Kidney glomerular epithelial cell (primary cell): ENCODE measurements around the gene CPNE6.

Experiments
- DNase-seq: peaks from one replicate; lab custom pipeline; 2025; lab: John Stamatoyannopoulos, UW

Gene CPNE6

GRCh38 chr14:24069411-24069735, 2.0 kb upstream of the CPNE6 start:
- no peak for DNase-seq

DNA sequence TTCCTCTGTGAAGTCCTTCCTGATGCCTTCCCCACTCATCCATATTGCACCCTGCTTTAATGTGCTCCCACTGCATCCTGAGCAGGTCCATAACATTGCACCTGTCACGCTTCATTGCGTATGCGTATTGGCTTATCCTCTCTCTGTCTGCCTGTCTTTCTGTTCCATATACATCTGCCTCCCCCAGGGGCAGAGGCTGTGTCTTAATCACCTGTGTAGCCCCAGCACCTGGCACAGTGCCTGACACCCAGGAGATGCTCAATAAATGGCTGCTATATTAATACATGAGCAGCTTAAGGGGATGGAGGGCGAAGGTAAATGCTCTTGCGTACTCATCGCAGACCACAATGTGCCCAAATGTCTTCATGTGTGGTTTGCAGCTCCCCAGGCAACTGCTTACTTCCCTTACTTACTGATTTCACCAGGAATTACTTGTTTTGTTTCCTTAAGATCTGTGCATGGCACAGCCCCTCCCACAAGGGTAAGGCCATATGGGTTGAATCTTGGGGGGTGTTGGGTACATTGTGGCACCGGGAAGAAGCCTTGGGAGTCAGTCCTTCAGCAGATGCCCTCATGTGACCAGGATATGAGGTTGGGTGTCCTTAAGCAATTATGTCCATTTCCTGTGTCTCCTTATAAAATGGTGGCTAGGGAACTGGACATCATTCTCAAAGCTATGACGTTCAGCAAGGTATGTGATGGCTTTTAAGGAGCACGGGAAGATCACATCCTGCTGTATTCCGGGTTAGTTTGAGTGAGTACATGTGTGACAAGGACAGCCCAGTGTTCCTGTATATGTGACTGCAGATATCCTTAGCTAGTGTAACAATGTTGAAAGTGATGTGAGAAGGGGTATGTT, 848 bp upstream of the CPNE6 start:
- no peak for DNase-seq

DNA sequence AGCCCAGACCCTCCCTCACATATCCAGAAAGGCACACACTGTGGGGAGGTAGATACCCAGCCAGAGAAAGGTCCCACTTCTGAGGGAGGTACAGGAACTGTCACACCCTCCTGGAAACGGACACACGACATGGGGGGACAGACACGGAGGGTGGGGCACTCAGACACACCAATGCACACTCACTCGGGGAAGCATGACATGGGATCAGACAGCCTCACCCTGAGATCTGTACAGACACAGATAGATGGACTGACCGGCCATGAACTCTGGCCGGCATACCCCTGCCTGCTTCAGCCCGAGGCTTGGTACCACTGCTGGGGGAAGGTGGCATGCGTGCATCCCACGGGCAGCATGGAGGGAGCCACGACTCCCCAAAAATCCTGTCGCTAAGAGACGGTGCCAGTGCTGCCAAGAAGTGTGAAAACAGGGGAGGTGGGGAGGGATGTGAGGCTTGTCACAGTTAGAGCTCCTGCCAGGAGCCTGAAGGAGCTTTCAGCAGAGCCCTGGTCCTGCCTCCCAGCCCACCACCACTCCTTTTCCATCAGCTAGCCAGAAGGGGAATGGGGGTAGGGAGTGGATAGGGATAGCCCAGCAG, 571 bp downstream of the CPNE6 start:
- no peak for DNase-seq

DNA sequence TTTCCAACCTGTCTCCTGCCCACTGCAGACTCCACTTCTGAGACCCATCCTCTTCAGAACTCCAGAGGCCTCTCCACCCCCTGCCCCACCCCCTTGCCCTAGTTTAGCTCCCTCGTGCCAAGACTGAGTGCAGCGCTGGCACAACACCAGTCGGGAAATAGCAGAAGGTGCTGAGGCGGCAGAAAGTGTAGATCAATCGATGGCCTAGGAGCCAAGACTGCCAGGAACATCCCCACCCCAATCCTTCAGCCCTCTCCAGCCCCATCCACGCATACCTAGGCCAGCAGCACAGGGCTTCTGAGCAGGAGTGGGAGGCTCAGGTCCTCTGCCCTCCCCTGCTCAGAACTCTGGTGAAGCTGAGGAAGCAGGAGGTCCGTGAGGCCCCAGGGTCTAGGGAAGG, 1.1 kb downstream of the CPNE6 start:
- DNase-seq = no peak

DNA sequence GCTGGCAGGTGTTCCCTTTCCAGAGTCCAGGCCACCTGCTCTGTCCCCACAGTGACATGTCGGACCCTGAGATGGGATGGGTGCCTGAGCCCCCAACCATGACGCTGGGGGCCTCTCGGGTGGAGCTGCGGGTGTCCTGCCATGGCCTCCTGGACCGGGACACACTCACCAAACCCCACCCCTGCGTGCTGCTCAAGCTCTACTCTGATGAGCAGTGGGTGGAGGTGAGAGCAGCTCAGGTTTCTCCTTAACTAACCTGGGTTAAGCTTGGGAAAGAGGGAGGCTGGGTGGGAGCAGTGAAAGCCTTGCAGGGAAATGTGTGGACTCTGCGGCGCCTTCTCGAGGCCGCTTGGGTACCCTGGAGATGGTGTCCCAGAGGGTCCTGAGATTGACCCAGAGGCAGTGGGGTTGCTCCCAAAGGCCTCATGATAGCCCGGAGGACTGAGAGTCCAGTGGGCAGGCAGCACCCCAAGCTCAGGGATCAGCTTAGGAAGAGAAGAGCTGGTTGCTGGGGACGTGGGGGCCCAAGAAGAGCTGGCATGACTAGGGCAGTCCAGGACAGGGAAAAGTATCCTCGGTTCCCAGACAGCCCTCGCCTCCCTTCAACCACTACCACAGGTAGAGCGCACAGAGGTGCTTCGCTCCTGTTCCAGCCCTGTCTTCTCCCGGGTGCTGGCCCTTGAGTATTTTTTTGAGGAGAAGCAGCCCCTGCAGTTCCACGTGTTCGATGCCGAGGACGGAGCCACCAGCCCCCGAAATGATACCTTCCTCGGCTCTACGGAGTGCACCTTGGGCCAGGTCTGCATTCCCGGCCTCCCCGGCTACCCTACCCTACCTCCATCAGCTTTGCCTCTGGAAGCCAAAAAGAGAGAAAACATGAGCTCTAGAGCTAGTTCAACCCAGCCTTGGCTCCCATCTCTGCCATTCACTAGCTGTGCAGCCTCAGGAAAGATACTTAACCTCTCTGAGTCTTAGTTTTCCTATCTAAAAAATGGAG, 1.8 kb downstream of the CPNE6 start:
- no peak for DNase-seq

- DNase-seq = no peak
Measured at GRCh38 chr14:24074625-24075484, 3.5 kb downstream of the CPNE6 start.

GRCh38 chr14:24075485-24076301, 4.3 kb downstream of the CPNE6 start:
- DNase-seq = no peak

DNA sequence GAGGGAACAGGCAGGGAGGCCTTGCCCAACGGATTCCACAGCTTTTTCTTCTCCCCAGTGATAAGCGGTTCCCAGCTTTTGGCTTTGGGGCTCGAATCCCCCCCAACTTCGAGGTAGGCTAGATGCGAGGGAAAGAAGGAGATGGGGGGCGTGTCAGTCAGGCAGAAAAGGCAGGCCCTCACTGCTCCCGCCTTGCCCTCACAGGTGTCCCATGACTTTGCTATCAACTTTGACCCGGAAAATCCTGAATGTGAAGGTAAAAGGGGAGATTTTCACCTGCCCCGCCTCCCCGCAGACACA, 4.9 kb downstream of the CPNE6 start:
- no peak for DNase-seq

- DNase-seq = no peak
Measured at GRCh38 chr14:24077086-24077485, 5.7 kb downstream of the CPNE6 start.

- no peak for DNase-seq
Measured at GRCh38 chr14:24078146-24078545, 6.8 kb downstream of the CPNE6 start.

GRCh38 chr14:24079491-24080141, 8.3 kb downstream of the CPNE6 start:
- DNase-seq = no peak

DNA sequence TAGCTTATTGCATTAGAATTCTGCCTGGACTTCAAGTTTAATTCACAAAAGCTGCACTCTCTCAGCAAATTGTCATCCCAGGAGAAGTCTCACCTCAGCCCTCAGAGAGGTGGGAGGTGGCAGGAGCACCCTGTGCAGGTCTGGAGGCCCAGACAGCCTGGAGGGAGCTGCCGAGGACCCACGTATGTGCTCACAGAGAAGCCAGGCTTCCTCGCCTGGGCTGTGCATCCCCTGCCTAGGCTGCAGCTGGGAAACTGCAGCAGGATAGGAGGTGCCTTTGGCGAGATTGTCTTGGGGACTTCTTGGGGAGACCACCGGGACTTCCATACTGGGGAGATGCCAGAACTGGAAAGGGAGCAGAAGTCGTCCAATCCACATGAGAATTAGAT, 8.8 kb downstream of the CPNE6 start:
- no peak for DNase-seq

GRCh38 chr14:24080888-24081738, 9.8 kb downstream of the CPNE6 start:
- peak; percentile 12 for DNase-seq

DNA sequence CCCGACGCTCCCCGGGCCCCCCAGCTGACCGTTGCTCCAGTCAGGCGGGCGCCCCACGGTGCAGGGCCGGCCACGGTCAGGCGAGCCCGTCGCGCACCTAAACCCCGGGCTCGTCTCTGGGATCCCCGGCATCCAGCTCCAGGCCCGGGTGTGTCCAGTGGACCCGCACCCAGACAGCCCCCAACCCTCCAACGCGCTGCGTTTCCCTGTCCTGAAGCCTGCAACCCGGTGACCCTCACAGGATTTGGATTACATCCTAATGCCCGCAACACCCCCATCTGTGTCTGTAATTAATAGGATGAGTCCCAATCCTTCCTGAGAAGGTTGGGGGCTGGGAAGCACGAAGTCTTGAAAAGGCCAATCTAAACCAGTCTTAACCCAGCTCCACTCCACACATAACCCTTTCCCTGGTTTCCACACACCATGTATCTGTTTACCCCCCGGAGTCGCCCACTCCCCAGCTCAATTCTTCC, 10.4 kb downstream of the CPNE6 start:
- DNase-seq = no peak

DNA sequence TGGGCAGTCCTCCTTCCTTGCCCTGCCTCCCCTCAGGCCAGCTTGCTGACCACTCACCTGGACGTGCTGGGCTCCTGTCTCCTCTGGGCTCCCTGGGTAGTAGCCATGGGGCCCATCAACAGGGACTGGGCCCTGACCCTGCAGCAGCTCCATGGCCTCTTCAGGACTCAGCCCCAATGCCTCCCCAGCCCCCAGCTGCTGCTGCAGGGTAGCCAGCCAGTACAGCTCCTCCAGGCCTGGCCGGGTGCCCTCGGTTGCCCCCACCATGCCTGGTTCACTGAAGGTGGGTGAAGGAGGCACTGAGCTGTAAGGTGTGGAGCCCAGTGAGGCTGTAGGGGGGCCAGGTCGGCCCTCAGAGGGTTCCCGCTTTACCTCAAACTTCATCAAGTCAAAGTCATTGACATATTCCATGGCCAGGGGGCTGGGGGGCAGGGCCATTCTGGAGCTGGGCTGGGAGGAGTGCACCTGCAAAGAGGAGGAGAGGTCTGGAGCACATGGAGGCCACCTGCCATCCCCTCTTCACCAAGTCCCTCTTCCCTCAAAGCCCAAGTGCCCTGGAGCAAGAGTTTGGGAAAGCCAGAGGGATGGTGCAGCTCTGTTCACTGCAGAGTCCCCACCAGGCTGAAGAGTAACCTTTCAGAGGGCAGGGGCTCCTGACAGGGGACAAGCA, 11.2 kb downstream of the CPNE6 start:
- DNase-seq = no peak

- no peak for DNase-seq
Measured at GRCh38 chr14:24083462-24083861, 12.1 kb downstream of the CPNE6 start.

DNA sequence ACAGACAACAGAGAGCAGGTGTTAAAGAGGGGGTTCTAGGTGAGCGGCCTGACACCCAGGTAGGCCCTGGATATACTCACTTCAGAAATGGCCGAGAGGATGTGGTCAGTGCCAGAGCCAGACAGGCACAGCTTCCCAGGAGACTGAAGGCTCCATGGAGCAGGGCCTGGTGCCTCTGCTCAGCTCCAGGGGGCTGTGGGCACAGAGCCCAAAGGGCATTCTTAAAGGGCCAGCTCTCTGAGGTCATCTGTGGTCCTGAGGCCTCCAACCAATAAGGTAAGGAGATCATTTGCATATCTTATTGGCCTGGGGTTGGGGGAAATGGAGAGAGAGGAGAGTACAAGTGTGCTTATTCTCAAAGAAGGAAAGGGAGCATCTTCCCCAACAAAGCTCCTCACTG, 13.1 kb downstream of the CPNE6 start:
- no peak for DNase-seq

GRCh38 chr14:24085215-24085614, 13.9 kb downstream of the CPNE6 start:
- no peak for DNase-seq
